Endothelial cell of hepatic sinusoid (primary cell): Measurements from ENCODE around the gene CARD10.
"Not testable (repeated sequence)": the region's sequence is repeated elsewhere in the genome, so short reads cannot be mapped to it uniquely, and the experiment has no call there.

ENCODE experiments used
- in situ Hi-C: cut with HindIII; loops from 2 replicates; pipeline ENCODE4 v1.10.0; 2017; ENCODE audit warnings: low sequenced_read_pairs

CARD10 gene

GRCh38 chr22:37473437-37473946 lies 45.7 kb downstream of the CARD10 start:
- in situ Hi-C loops, result no loop called here

- in situ Hi-C loops, result no loop called here
Measured at GRCh38 chr22:37472418-37473006, 46.7 kb downstream of the CARD10 start.

- in situ Hi-C loops, result no loop called here
Measured at GRCh38 chr22:37471727-37472417, 47.3 kb downstream of the CARD10 start.

- in situ Hi-C loops, result no loop called here
Measured at GRCh38 chr22:37470087-37470445, 49.1 kb downstream of the CARD10 start.

GRCh38 chr22:37469416-37470086 lies 49.7 kb downstream of the CARD10 start:
- in situ Hi-C loops, result no loop called here

GRCh38 chr22:37468201-37468695 lies 51.0 kb downstream of the CARD10 start:
- in situ Hi-C loops, result not testable (repeated sequence)

GRCh38 chr22:37467391-37467955 lies 51.7 kb downstream of the CARD10 start:
- in situ Hi-C loops, result no loop called here

- in situ Hi-C loops, result no loop called here
Measured at GRCh38 chr22:37464181-37464580, 55.0 kb downstream of the CARD10 start.

GRCh38 chr22:37462983-37463382 lies 56.2 kb downstream of the CARD10 start:
- in situ Hi-C loops, result no loop called here

- in situ Hi-C loops, result no loop called here
Measured at GRCh38 chr22:37462436-37462835, 56.8 kb downstream of the CARD10 start.

GRCh38 chr22:37461961-37462360 lies 57.3 kb downstream of the CARD10 start:
- in situ Hi-C loops, result no loop called here

- in situ Hi-C loops, result no loop called here
Measured at GRCh38 chr22:37460684-37461083, 58.5 kb downstream of the CARD10 start.

- in situ Hi-C loops, result no loop called here
Measured at GRCh38 chr22:37459206-37459605, 60.0 kb downstream of the CARD10 start.

GRCh38 chr22:37457093-37457893 lies 61.9 kb downstream of the CARD10 start:
- in situ Hi-C loops, result no loop called here

- in situ Hi-C loops, result no loop called here
Measured at GRCh38 chr22:37456346-37456745, 62.9 kb downstream of the CARD10 start.

GRCh38 chr22:37455896-37456295 lies 63.3 kb downstream of the CARD10 start:
- in situ Hi-C loops, result no loop called here

- in situ Hi-C loops, result no loop called here
Measured at GRCh38 chr22:37454857-37455686, 64.1 kb downstream of the CARD10 start.

GRCh38 chr22:37453696-37454095 lies 65.5 kb downstream of the CARD10 start:
- in situ Hi-C loops, result no loop called here

GRCh38 chr22:37451218-37451617 lies 68.0 kb downstream of the CARD10 start:
- in situ Hi-C loops, result no loop called here
